Activated CD8-positive, alpha-beta memory T cell treated with anti-CD3 and anti-CD28 coated beads, Interleukin-2, amount 50 U/mL, for 48 hours (primary cell): ENCODE data around the gene SLC6A8.
A peak's percentile ranks its signal among the peaks of the same experiment; 100 is the strongest.
"Not testable (repeated sequence)": the region's sequence is repeated elsewhere in the genome, so short reads cannot be mapped to it uniquely, and the experiment has no call there.

Experiments
- DNase-seq: peaks from one replicate; pipeline ENCODE4 v3.0.0-alpha.2; 2020

The SLC6A8 gene

GRCh38 chrX:153709726-153710674 is 22.3 kb downstream of the SLC6A8 start:
- DNase-seq: no peak

- no peak for DNase-seq
These were observed 26.5 kb downstream of the SLC6A8 start for GRCh38 chrX:153714256-153714655.

- no peak for DNase-seq
These were observed 29.7 kb downstream of the SLC6A8 start for GRCh38 chrX:153717445-153717844.

- no peak for DNase-seq
These were observed 31.5 kb downstream of the SLC6A8 start for GRCh38 chrX:153719238-153719637.

GRCh38 chrX:153719701-153720100 is 32.0 kb downstream of the SLC6A8 start:
- DNase-seq: no peak

- DNase-seq: no peak
These were observed 35.1 kb downstream of the SLC6A8 start for GRCh38 chrX:153722704-153723350.

GRCh38 chrX:153723351-153724251 is 35.9 kb downstream of the SLC6A8 start:
- peak; percentile 70 for DNase-seq

- peak; percentile 90 for DNase-seq
These were observed 36.7 kb downstream of the SLC6A8 start, which contains the start of the genes ABCD1 and BCAP31 for GRCh38 chrX:153724252-153725038. TSS of gene ABCD1 (plus strand) at chrX:153724856. CDS start at chrX:153725267, 411 bp downstream. TSS of gene BCAP31 (minus strand) at chrX:153724387. CDS start at chrX:153723244, 1,143 bp downstream.

- no peak for DNase-seq
These were observed 37.5 kb downstream of the SLC6A8 start for GRCh38 chrX:153725039-153725831.

GRCh38 chrX:153725832-153726285 is 38.1 kb downstream of the SLC6A8 start:
- no peak for DNase-seq

GRCh38 chrX:153726286-153727122 is 38.8 kb downstream of the SLC6A8 start:
- no peak for DNase-seq

GRCh38 chrX:153727123-153727931 is 39.6 kb downstream of the SLC6A8 start:
- no peak for DNase-seq

GRCh38 chrX:153728095-153728494 is 40.4 kb downstream of the SLC6A8 start:
- DNase-seq: no peak

GRCh38 chrX:153728951-153729631 is 41.4 kb downstream of the SLC6A8 start:
- no peak for DNase-seq

- not testable (repeated sequence) for DNase-seq
These were observed 42.4 kb downstream of the SLC6A8 start for GRCh38 chrX:153730115-153730514.

GRCh38 chrX:153731117-153731844 is 43.6 kb downstream of the SLC6A8 start:
- no peak for DNase-seq

- no peak for DNase-seq
These were observed 44.1 kb downstream of the SLC6A8 start for GRCh38 chrX:153731845-153732215.

GRCh38 chrX:153732401-153732800 is 44.7 kb downstream of the SLC6A8 start:
- no peak for DNase-seq
